ENCODE data around the gene WBP11. TPM values are rescaled to one million over a fixed set of nuclear protein-coding genes. Genes with fewer than 3 reads are reported as not detected.

Gene WBP11
- total RNA-seq, 1 experiment from 2014 or later = 150 TPM

GRCh38 chr12:14842315-14842714 lies 39.0 kb upstream of the WBP11 start:
- no TSS peak for BruUV-seq (replicated peaks)
- no peaks in the 10 kb centered on the region for H3K36me3 ChIP-seq (ENCODE audit: insufficient read depth, low read length, poor library complexity, severe bottlenecking)
- ChIA-PET CTCF (no interaction called here), POLR2A (ENCODE audit: low non-redundant PET) (no interaction called here)
- intact Hi-C loops (cut with micrococcal nuclease; ENCODE audit: unreplicated experiment) = loop anchor here (5.0 to 10.0 kb wide), 2 partner anchors 312 to 685 kb away; no protein-coding TSS in a partner anchor
- no peak for DNase-seq (ENCODE audit: low spot score)
- TF ChIP-seq, protein P1, sequence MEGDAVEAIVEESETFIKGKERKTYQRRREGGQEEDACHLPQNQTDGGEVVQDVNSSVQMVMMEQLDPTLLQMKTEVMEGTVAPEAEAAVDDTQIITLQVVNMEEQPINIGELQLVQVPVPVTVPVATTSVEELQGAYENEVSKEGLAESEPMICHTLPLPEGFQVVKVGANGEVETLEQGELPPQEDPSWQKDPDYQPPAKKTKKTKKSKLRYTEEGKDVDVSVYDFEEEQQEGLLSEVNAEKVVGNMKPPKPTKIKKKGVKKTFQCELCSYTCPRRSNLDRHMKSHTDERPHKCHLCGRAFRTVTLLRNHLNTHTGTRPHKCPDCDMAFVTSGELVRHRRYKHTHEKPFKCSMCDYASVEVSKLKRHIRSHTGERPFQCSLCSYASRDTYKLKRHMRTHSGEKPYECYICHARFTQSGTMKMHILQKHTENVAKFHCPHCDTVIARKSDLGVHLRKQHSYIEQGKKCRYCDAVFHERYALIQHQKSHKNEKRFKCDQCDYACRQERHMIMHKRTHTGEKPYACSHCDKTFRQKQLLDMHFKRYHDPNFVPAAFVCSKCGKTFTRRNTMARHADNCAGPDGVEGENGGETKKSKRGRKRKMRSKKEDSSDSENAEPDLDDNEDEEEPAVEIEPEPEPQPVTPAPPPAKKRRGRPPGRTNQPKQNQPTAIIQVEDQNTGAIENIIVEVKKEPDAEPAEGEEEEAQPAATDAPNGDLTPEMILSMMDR (conservative IDR thresholded peaks at IDR 0.05; ENCODE audit: low read depth, low read length) = no peak
- TF ChIP-seq EZH2 (IDR thresholded peaks at IDR 0.05; ENCODE audit: borderline replicate concordance, low read depth, low read length, poor library complexity, severe bottlenecking) = no peak
- H3K4me3 ChIP-seq (ENCODE audit: low read depth, low read length, poor library complexity, severe bottlenecking) = no peak overlapping the region
- no peaks in the 10 kb centered on the region for H3K27me3 ChIP-seq (replicated peaks; ENCODE audit: insufficient read depth, low read depth, low read length, poor library complexity)
- no peaks in the 10 kb centered on the region for H3K9me3 ChIP-seq (ENCODE audit: low read depth, low read length, poor library complexity, severe bottlenecking)
- no peaks in the 10 kb centered on the region for H3K4me1 ChIP-seq (ENCODE audit: insufficient read depth, low read length, poor library complexity, severe bottlenecking)
- H3K27ac ChIP-seq (ENCODE audit: low read depth, low read length, poor library complexity, severe bottlenecking) = no peak overlapping the region

- H3K4me3 ChIP-seq (ENCODE audit: low read depth, low read length, poor library complexity, severe bottlenecking) = no peak overlapping the region
- no peaks in the 10 kb centered on the region for H3K27me3 ChIP-seq (replicated peaks; ENCODE audit: insufficient read depth, low read depth, low read length, poor library complexity)
- H3K36me3 ChIP-seq (ENCODE audit: insufficient read depth, low read length, poor library complexity, severe bottlenecking) = no peaks in the 10 kb centered on the region
- no peaks in the 10 kb centered on the region for H3K9me3 ChIP-seq (ENCODE audit: low read depth, low read length, poor library complexity, severe bottlenecking)
- POLR2A ChIA-PET (ENCODE audit: low non-redundant PET) = no interaction called here
- H3K4me1 ChIP-seq (ENCODE audit: insufficient read depth, low read length, poor library complexity, severe bottlenecking) = no peaks in the 10 kb centered on the region
- no peak for DNase-seq (ENCODE audit: low spot score)
- no peak overlapping the region for H3K27ac ChIP-seq (ENCODE audit: low read depth, low read length, poor library complexity, severe bottlenecking)
- no peak for TF ChIP-seq EZH2 (IDR thresholded peaks at IDR 0.05; ENCODE audit: borderline replicate concordance, low read depth, low read length, poor library complexity, severe bottlenecking)
- TF ChIP-seq, protein P1 (conservative IDR thresholded peaks at IDR 0.05; ENCODE audit: low read depth, low read length) = no peak
- no TSS peak for BruUV-seq (replicated peaks)
- CTCF ChIA-PET = no interaction called here
- intact Hi-C loops (cut with micrococcal nuclease; ENCODE audit: unreplicated experiment) = loop anchor here (5.0 to 10.0 kb wide), 2 partner anchors 313 to 686 kb away; no protein-coding TSS in a partner anchor
Observed at GRCh38 chr12:14841761-14842160, 38.5 kb upstream of the WBP11 start.

GRCh38 chr12:14840616-14841015 lies 37.3 kb upstream of the WBP11 start:
- intact Hi-C loops (cut with micrococcal nuclease; ENCODE audit: unreplicated experiment) = loop anchor here (5.0 to 10.0 kb wide), 2 partner anchors 314 to 687 kb away; no protein-coding TSS in a partner anchor
- ChIA-PET POLR2A (ENCODE audit: low non-redundant PET) (no interaction called here), CTCF (no interaction called here)
- no peak for TF ChIP-seq EZH2 (IDR thresholded peaks at IDR 0.05; ENCODE audit: borderline replicate concordance, low read depth, low read length, poor library complexity, severe bottlenecking)
- TF ChIP-seq, protein P1 (conservative IDR thresholded peaks at IDR 0.05; ENCODE audit: low read depth, low read length) = no peak
- H3K36me3 ChIP-seq (ENCODE audit: insufficient read depth, low read length, poor library complexity, severe bottlenecking) = no peaks in the 10 kb centered on the region
- no peaks in the 10 kb centered on the region for H3K27me3 ChIP-seq (replicated peaks; ENCODE audit: insufficient read depth, low read depth, low read length, poor library complexity)
- no peaks in the 10 kb centered on the region for H3K4me1 ChIP-seq (ENCODE audit: insufficient read depth, low read length, poor library complexity, severe bottlenecking)
- no peak overlapping the region for H3K4me3 ChIP-seq (ENCODE audit: low read depth, low read length, poor library complexity, severe bottlenecking)
- H3K9me3 ChIP-seq (ENCODE audit: low read depth, low read length, poor library complexity, severe bottlenecking) = no peaks in the 10 kb centered on the region
- no peak for DNase-seq (ENCODE audit: low spot score)
- BruUV-seq (replicated peaks) = no TSS peak
- H3K27ac ChIP-seq (ENCODE audit: low read depth, low read length, poor library complexity, severe bottlenecking) = no peak overlapping the region
